Tibial nerve (tissue), 4 donors: Measurements from ENCODE around the gene AFG3L2.

Source experiments
- EP300 ChIP-seq, 2 donors: sonication (generic); formaldehyde crosslinking; IDR thresholded peaks; one replicate each; pipeline ENCODE4 v1.6.1; 2017; ENCODE audit warnings: antibody characterized with exemption in 2 of 2, mild to moderate bottlenecking in 1 of 2
- POLR2A ChIP-seq, 2 donors: fragments of 450-650 bp; IDR thresholded peaks; one replicate each; pipeline ENCODE4 v1.6.1; 2017; ENCODE audit warnings: antibody characterized with exemption in 2 of 2, mild to moderate bottlenecking in 2 of 2, moderate library complexity in 2 of 2
- TF ChIP-seq, protein P1 (sequence below), 5 experiments: fragments of 200-600 bp in 3 of 5; fragments of 450-650 bp in 2 of 5; sonication (generic) in 3 of 5; IDR thresholded peaks; one replicate each; pipeline ENCODE4 v1.5.1; 2016 to 2019; ENCODE audit warnings: antibody characterized with exemption in 5 of 5, mild to moderate bottlenecking in 3 of 5, moderate library complexity in 2 of 5

DNA sequence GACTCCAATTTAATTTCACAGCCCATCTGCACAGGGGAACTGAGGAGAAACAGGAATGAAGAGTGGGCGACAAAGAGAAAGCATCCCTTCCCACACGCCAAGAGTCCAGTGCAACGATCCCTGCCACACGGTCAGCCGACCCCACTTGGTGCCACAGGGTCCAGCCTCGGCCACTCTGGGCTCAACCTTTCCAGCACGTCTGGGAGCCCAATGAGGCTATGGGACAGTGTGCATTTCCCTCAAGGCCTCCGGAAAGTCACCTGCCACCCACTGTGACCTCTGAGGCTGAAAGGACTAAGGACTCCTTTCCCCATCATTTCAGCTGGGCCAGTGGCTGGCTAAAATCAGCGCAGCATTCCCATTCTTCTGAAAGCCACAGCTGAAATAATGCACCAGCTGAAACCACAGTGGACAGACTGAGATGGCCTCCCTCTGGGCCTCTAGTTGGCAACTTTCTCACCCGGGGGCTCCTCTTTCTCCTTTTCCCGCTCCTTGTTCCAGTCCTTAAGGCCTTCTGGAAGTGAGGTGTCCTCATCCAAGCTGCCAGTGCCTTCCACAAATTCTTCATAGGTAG is 47.8 kb downstream of the AFG3L2 start:
- TF ChIP-seq, protein P1, sequence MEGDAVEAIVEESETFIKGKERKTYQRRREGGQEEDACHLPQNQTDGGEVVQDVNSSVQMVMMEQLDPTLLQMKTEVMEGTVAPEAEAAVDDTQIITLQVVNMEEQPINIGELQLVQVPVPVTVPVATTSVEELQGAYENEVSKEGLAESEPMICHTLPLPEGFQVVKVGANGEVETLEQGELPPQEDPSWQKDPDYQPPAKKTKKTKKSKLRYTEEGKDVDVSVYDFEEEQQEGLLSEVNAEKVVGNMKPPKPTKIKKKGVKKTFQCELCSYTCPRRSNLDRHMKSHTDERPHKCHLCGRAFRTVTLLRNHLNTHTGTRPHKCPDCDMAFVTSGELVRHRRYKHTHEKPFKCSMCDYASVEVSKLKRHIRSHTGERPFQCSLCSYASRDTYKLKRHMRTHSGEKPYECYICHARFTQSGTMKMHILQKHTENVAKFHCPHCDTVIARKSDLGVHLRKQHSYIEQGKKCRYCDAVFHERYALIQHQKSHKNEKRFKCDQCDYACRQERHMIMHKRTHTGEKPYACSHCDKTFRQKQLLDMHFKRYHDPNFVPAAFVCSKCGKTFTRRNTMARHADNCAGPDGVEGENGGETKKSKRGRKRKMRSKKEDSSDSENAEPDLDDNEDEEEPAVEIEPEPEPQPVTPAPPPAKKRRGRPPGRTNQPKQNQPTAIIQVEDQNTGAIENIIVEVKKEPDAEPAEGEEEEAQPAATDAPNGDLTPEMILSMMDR (IDR thresholded peaks at IDR 0.05), result no peak
- no peak for TF ChIP-seq POLR2A (IDR thresholded peaks at IDR 0.05)
- no peak for TF ChIP-seq EP300 (IDR thresholded peaks at IDR 0.05)
